ENCODE measurements around the gene NFS1.
"Not testable (repeated sequence)": the region's sequence is repeated elsewhere in the genome, so short reads cannot be mapped to it uniquely, and the experiment has no call there.

Gene NFS1

DNA sequence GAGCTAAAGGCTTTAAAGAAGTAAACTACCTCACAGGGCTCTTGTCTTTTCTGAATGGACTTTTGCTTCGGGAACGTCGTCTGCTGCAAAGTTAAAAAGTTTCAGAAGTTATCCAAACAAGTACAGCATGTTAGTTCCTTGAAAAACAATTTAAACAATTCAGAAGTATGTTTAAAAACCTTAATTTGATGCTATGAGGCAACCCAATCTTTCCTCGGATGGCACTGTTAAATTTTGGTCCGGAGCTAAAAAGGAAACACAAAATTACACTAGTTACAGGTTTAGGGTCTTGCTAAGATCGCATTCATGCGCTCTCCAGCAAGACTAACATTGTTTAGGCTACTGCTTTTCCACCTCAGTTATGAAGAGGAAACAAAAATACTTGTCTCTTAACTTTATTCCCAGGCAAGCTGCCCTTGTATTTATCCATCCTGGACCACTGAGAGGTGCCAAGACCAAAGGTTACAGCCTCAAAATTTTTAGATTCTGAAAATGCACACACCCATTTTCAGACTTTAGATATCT lies 30.2 kb upstream of the NFS1 start:
- DNase-seq (ENCODE audit: low spot score) = no peak

DNA sequence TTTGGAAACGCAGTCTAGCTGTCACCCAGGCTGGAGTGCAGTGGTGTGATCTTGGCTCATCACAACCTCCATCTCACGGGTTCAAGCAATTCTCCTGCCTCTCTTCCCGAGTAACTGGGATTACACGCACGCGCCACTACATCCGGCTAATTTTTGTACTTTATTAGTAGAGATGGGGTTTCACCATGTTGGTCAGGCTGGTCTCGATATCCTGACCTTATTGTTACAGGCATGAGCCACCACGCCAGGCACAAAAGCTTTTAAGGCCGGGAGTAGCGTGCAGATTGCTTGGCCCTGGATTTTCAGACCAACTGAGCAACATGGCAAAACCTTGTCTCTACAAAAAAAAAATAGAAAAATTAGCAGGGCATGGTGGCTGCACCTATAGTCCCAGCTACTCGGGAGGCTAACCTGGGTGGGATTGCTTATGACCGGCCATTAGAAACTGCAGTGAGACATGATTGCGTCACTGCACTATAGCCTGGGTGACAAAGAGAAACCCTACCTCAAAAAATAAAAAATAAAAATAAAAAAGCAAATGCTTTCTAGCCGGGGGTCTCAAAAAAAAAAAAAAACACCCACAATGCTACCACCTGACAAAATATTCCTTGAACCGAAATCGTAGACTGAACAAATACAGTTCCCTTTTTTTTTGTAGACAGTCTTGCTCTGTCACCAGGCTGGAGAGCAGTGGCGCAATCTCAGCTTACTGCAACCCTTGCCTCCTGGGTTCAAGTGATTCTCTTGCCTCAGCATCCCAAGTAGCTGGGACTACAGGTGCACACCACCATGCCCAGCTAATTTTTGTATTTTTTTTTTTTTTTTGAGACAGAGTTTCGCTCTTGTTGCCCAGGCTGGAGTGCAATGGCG lies 27.9 kb upstream of the NFS1 start:
- DNase-seq (ENCODE audit: low spot score) = no peak

DNA sequence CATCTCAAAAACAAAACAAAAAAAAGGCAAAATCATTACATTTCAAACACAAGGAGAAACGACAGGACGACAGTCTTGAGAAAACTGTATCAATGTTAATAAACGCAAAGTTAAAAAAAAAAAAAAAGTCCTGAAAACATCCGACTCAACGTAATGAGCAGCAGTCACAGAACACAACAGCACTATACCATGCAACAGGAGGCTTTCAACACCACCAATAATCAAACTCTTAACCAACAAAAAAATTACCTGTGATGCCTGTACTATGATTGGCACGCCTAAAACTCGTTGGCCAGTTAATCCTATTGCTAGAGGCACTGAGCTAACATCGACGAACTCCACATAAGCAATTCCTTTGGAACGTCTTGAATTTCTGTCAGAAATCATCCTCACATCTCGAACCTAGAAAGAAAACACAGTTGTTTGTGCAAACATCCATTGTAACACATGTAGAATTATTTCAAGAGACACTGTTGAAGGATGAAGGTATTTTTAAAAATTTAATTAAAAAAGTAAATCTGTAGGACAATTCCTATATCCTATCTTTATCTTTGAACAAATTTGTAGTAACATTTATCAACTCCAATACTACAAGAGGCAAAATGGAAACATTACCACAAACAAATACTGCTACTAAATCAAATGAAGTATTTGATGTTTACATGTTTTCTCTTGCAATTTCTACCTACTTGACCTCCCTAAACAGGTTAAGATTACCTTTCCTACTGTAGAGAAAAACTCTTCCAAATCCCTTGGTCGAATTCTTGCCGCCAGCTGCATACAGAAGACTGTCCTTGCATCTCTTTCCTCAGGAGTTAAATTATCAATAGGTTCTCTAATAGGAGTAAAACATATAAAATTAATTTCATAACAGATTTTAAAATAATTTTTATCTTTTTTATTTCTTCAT lies 25.4 kb upstream of the NFS1 start:
- DNase-seq (ENCODE audit: low spot score) = no peak

DNA sequence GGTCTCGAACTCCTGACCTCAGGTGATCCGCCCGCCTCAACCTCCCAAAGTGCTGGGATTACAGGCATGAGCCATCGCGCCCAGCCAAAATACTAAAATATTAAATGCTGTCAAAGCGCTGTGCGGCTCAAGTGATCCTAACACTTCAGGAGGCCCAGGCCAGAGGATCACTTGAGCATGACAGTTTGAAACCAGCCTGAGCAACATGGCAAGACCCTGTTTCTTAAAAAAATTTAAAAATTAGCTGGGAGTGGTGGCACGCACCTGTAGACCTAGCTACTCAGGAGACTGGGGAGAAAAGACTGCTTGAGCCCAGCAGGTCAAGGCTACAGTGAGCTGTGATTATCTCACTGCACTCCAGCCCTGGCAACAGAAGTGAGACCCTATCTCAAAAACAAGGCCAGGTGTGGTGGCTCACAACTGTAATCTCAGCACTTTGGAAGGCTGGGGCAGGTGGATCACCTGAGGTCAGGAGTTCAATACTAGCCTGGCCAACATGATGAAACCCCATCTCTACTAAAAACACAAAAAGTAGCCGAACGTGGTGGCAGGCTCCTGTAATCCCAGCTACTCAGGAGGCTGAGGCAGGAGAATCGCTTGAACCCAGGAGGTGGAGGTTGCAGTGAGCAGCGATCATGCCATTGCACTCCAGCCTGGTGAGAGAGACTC lies 24.6 kb upstream of the NFS1 start:
- DNase-seq (ENCODE audit: low spot score) = not testable (repeated sequence)

DNA sequence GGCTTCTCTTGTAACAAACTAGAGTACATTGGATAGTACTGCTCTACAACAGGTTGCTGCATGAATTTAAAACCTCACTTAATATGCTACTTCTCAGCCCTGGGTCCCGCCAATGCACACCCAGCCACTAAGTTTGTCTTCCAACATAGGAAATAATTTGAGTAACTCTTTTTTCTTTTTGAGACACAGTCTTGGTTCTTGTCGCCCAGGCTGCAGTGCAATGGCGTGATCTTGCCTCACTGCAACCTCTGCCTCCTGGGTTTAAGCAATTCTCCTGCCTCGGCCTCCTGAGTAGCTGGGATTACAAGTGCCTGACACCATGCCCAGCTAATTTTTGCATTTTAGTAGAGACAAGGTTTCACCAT lies 24.1 kb upstream of the NFS1 start:
- DNase-seq (ENCODE audit: low spot score) = not testable (repeated sequence)

DNA sequence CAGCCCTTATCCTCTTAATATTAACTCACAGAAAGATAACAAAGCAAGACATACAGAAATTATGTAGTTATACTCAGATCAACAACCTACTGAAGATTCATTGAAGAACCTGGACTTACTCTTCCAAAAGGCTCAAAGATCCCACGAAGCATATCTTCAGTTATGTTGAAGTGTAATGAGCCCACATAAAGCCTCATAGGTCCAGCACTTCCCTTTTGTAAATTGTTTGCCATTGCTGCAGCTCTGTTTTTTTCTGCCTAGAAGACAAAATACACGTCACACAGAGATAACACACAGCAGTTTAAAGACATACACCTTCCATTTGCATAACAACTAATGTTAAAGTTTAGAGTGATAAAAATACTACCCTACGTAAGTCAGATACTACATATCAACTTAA lies 22.5 kb upstream of the NFS1 start:
- DNase-seq (ENCODE audit: low spot score) = no peak

DNA sequence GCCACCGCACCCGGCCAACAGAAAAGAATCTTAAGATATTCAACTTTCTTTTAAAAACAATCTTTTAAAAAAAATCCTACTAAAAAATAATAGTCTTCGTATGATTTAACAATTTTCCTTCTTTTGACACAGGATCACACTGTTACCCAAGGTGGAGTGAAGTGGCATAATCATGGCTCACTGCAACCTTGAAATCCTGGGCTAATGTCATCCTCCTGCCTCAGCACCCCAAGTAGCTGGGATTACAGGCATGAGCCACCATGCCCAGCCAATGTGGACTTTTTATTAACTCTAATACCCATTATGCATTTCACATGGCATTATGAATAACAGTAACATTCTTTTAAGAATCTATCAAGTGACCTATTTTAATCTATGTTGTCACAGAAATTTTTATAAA lies 22.1 kb upstream of the NFS1 start:
- DNase-seq (ENCODE audit: low spot score) = no peak

DNA sequence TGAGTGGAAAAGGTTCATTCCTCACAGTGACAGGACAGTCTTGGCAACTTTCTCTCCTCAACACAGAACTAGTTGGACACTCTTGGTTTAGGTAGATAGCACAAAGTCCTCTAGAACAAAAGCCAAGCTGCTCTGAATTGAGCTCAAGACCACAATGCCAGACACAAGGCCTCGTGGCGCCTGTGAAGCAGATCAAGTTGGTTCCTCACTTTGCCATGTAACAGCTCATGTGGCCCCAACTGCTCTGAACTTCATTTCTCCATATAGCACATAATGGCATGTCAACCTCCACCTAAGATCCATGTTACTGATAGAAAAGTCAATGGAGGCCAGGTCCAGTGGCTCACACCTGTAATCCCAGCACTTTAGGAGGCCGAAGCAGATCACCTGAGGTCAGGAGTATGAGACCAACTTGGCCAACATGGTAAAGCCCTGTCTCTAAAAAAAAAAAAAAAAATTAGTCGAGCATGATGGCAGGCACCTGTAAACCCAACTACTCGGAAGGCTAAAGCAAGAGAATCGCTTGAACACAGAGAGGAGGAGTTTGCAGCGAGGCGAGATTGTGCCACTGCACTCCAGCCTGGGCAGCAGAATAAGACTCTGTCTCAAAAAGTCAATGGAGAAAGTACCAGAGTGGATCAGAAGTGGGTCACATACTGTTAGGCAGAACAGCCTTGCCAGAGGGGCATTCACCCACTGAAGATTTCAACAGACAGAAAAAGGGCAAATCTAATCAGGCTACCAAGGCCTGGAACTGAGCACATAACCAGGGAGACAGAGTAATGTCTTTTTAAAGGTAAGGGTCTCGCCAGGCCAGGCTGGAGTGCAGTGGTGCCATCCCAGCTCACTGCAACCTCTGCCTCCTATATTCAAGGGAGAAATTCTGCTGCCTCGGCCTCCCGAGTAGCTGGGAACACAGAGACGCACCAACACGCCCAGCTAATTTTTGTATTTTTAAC lies 21.3 kb upstream of the NFS1 start:
- no peak for DNase-seq (ENCODE audit: low spot score)

DNA sequence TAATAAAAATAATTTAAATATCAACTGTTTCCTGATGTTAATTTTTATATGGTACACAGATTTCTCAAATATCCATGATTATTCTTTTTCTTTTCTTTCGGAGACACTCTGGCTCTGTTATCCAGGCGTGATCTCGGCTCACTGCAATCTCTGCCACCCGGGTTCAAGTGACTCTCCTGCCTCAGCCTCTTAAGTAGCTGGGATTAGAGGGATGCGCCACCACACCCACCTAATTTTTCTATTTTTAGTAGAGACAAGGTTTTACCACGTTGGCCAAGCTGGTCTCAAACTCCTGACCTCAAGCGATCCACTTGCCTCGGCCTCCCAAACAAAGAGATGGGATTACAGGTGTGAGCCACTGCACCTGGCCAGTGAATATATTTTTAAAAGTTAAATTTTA lies 20.6 kb upstream of the NFS1 start:
- no peak for DNase-seq (ENCODE audit: low spot score)

DNA sequence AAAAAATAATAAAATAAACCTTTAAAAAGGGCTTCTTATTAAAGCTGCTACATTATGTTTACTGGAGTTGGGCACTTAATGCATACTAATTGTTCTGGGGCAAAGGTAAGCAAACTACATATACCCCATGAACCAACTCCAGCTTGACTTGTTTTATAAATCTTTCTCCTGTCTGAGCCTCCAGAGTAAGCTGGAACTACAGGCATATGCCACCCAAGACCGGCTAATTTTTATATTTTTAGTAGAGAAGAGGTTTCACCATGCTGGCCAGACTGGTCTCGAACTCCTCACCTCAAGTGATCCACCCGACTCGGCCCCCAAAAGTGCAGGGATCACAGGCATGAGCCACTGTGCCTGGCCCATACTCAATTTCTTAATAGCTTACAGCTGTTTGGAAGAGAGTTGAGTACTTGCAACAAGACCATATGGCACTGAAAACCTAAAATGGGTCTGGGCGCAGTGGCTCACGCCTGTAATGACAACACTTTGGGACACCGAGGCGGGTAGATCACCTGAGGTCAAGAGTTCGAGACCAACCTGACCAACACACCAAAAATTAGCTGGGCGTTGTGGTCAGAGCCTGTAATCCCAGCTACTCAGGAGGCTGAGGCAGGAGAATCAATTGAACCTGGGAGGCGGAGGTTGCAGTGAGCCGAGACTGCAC lies 20.0 kb upstream of the NFS1 start:
- DNase-seq (ENCODE audit: low spot score) = no peak

DNA sequence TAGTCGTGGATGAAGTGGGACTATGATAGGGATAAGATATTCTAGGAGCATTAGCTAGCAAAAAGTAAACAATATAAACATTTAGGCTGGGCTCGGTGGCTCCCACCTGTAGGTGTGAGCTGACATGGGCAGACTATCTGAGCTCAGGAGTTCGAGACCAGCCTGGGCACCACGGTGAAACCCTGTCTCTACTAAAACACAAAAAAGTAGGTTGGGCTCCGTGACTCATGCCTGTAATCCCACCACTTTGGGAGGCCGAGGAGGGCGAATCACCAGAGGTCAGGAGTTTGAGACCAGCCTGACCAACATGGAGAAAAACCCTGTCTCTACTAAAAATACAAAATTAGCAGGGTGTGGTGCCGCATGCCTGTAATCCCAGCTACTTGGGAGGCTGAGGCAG lies 19.2 kb upstream of the NFS1 start:
- not testable (repeated sequence) for DNase-seq (ENCODE audit: low spot score)

DNA sequence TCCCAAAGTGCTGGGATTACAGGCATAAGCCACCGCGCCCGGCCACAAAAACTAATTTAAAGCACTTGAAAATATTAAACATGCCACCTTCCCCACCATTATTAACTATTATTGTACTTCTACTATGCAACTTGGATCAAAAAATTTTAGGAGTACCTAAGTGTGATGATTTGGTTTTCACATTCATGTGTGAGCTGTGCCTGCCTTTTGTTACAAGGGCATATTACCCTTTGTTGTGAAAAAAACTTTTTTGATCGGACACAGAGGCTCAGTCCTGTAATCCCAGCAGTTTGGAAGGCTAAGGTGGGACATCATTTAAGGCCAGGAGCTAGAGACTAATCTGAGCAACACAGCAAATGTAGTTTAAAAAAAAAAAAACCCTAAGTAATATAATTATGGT lies 17.2 kb upstream of the NFS1 start:
- no peak for DNase-seq (ENCODE audit: low spot score)

DNA sequence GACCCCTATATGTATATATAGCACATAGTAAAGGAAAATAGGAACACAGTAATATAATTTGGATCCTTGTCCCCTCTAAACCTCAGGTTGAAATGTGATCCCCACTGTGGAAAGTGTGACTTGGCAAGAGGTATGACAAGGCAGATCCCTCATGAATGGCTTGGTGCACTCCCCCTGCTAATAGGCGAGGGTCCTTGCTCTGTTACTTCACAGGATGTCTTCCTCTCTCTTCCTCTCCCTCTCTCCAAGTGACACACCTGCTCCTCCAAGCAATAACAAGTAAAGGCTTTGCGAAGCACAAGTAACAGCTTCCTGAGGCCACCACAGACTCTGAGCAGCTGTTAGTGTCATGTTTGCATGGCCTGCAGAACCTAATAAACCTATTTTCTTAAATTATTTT lies 16.5 kb upstream of the NFS1 start:
- no peak for DNase-seq (ENCODE audit: low spot score)

DNA sequence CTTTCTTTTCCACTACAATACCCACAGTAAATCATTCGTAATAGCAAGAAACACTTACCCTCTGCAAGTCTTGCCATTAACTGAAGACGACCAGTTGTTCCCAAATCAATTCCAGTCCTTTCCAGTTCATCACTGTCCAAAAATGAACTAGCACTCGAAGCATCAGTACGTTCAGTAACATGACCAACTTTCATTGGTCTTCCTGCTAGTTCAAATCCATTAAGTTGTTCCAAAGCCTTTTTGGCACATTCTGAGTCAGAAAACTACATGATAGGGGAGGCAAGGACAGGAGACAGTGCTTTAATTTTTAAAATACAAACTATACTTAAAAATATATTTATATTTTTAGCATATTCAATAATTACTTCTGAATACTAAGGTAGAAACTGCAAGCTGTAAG lies 15.0 kb upstream of the NFS1 start:
- DNase-seq (ENCODE audit: low spot score) = no peak

DNA sequence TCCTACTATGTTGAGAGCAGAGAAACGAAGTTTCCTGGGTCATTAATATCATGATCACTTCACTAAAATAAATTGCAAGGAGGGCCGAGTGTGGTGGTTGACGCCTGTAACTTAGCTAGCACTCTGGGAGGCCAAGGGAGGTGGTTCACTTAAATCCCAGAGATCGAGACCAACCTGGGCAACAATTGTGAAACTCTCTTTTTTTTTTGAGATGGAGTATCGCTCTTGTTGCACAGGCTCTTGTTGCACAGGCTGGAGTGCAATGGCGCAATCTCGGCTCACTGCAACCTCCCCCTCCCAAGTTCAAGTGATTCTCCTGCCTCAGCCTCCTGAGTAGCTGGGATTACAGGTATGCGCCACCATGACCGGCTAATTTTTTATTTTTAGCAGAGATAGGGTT lies 14.0 kb upstream of the NFS1 start:
- DNase-seq (ENCODE audit: low spot score) = not testable (repeated sequence)

DNA sequence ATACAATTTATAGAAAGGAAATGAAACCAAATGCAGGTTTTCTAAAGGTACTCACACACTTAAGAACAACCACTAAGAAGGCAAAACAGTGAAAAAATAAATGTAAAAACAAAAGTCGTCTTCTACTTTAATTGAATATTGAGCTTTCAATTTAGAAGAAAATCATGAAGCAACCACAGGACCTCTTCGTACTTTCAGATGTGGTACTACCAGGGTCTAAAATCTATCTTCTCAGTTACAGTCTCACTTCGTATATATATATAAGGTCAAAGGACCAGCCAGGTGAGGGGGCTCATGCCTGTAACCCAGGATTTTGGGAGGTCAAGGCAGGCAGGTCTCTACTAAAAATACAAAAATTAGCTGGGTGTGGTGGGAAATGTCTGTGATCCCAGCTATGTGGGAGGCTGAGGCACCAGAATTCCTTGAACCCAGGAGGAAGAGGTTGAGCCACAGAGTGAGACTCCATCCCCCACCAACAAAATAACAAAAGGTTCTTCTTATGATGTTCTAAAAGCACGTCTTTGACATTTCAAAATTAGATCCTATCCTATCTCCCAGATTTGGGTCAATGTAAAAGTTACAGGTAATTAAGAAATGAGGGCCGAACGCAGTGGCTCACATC lies 12.5 kb upstream of the NFS1 start:
- no peak for DNase-seq (ENCODE audit: low spot score)

DNA sequence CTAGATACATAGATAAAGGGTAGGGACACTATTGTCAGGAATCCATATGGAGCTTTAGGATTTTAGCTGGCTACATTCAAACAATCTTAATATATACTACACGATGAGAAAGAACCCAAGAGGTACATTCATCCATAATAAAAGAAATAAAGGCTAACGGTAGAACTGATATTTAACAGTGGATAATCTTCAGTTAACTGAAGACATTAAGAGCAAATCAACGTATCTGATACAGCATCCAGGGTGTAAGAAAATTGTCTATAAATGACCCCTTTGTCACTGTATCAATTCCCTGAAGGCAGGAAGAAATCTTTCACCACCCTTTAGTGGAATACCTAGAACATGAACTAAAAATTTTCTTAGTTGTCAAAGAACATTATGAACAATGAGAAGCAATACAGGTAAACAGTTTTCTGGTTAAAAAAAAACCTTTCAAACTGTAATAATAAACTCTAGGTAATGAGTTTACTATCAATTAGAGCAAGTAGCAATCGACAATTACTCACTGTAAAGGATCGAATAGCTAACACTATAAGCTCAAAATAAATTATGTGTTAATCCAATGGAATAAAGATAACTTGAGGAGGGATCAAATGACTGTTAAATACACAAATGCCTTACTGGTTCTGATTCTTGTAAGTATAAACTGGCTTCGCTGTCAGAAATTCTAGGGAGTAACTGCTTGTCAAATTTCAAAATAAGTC lies 11.9 kb upstream of the NFS1 start:
- no peak for DNase-seq (ENCODE audit: low spot score)

DNA sequence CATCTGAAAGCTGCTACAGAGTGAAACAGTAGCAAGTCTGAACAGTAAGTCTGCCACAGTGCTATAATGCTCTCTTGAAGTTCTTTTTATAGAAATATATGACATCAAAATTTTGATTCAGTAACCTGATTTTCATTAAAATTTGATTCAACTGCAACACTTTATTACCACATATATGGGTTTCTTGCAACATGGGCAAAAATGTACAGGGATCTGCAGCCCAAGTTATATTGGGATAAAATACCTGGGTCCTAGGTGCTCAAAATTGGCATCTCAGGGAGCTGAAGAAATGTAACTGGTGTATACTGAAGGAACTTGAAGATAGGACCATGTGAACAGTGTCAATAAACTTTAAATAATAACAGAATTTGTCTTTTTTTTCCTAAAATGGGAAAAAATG lies 10.9 kb upstream of the NFS1 start:
- DNase-seq (ENCODE audit: low spot score) = no peak

DNA sequence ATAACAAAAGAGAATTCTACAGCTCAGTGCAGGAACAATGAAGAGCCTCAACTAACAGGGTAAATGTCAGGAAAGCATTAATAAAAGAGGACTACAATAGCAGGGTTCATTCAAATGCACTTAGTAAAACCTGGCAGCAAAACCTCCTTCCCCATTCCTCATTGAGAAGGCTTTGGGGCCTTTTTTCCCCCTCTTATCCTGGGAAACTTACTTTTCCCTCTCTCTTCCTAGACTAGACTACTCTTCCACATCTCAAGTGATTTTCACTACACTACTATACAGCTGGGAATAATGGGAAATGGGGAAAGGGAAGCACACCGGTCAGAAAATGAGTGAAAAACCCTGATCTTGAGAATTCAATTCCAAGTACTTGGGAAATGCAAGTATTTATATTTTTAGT lies 10.1 kb upstream of the NFS1 start:
- DNase-seq (ENCODE audit: low spot score) = no peak

DNA sequence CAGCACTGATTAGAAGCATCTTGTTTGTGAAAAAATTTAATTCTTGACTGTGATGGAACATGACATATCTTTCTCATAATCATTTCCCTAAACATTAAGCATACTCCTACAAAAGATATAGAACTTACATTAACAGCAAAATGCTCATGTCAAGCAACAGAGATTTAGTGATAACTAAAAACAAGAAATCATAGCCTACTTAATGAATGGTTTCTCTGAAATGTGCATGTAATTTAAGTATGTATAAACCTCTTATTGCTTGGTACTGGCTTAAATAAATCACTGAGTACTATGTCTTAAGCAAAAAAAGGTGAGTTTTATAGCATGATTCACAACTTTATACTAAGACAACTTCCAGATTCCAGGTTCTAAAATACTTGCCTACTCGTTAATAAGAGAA lies 9.3 kb upstream of the NFS1 start:
- no peak for DNase-seq (ENCODE audit: low spot score)
